MG63 (cell line): ENCODE data around the gene MUC4. TPM values are rescaled to one million over a fixed set of nuclear protein-coding genes. Genes with fewer than 3 reads are reported as not detected.
"Not testable (repeated sequence)": the region's sequence is repeated elsewhere in the genome, so short reads cannot be mapped to it uniquely, and the experiment has no call there.

Experiments used
- DNase-seq: peaks from one replicate; pipeline ENCODE4 v3.0.0-alpha.2; 2020
- H3K27me3 ChIP-seq: fragments of 250-450 bp; sonication (Bioruptor Pico); 2 replicates; pipeline ENCODE4 v1.5.1; 2020; ENCODE audit warnings: mild to moderate bottlenecking, moderate library complexity
- H3K36me3 ChIP-seq: fragments of 250-450 bp; sonication (Bioruptor Pico); 2 replicates; pipeline ENCODE4 v1.5.1; 2020; ENCODE audit warnings: mild to moderate bottlenecking, moderate library complexity
- H3K4me3 ChIP-seq: fragments of 250-450 bp; sonication (Bioruptor Pico); 2 replicates; pipeline ENCODE4 v1.5.1; 2020; ENCODE audit warnings: mild to moderate bottlenecking, moderate library complexity
- H3K9me3 ChIP-seq: fragments of 250-450 bp; sonication (Bioruptor Pico); 2 replicates; pipeline ENCODE4 v1.5.1; 2020; ENCODE audit warnings: mild to moderate bottlenecking, moderate library complexity
- total RNA-seq: library from RNA; depleted of rRNA; stranded (reverse); fragments of >200 nt; shearing (Covaris generic); gene quantifications from 2 replicates; pipeline ENCODE4 v1.2.3, GENCODE V29; 2014; ENCODE audit warnings: low replicate concordance

The MUC4 gene
- total RNA-seq, 1 experiment from 2014 or later: not detected

DNA sequence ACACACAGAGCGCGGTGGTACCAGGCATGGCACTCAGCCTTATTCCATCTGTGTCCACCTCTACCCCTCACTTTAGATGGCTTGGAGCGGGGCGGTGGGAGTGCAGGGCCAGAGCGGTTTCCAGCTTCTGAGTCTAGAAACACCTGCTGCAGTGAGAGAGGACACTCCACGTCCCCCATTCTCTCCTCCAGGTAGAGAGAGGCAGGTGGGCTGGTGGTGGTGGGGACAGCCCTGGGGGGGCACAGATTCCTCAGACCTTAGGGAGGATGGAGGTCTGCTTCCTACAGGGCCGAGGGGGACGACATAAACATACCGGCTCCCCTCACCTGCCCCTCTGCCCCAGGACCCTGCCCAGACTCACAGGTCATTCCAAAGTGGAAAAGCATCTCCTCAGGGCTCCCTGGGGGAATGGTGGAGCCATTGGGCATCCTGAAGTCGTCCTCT is 50.6 kb downstream of the MUC4 start:
- H3K4me3 ChIP-seq: no peak overlapping the region
- DNase-seq: no peak

DNA sequence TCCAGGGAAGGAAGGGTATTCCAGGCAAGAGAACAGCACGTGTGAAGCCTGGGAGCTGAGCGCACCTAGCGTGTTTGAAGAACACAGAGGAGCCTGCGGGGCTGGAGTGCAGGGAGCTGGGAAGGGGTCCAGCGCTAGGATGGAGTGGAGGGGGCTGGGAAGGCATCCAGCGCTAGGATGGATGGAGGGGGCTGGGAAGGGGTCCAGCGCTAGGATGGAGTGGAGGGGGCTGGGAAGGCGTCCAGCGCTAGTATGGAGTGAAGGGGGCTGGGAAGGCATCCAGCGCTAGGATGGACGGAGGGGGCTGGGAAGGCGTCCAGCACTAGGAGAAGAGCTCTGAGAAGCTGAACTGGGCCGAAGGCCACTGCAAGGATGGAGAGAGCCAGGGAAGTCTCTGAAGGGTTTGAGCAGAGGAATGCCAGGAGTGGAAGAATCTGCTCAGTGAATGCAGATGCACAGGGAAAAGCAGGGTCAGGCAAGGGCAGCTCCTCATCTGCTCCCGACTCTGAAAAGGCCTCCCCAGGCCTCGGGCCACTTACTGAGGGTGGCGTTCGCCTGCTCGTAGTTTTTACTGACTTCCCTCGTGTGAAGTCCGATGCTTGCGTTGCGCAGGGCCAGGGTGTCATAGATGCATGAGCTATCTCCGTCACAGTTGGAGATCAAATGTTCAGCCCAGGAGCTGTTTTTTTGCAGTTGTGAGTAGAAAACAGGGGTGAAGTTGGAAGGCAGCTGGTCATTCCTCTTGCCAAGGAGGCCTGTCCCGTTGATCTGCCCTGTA is 51.2 kb downstream of the MUC4 start:
- H3K9me3 ChIP-seq: no peaks in the 10 kb centered on the region
- H3K27me3 ChIP-seq: peaks cover 2% of the 10 kb centered on the region; the same call in 1 of the 2 replicates
- H3K36me3 ChIP-seq: no peaks in the 10 kb centered on the region
- DNase-seq: no peak
- H3K4me3 ChIP-seq: no peak overlapping the region

More for the DNA sequence above, 50.6 kb downstream of the MUC4 start:
- H3K9me3 ChIP-seq: no peaks in the 10 kb centered on the region
- H3K27me3 ChIP-seq: peaks cover 2% of the 10 kb centered on the region; the same call in 1 of the 2 replicates
- no peaks in the 10 kb centered on the region for H3K36me3 ChIP-seq

DNA sequence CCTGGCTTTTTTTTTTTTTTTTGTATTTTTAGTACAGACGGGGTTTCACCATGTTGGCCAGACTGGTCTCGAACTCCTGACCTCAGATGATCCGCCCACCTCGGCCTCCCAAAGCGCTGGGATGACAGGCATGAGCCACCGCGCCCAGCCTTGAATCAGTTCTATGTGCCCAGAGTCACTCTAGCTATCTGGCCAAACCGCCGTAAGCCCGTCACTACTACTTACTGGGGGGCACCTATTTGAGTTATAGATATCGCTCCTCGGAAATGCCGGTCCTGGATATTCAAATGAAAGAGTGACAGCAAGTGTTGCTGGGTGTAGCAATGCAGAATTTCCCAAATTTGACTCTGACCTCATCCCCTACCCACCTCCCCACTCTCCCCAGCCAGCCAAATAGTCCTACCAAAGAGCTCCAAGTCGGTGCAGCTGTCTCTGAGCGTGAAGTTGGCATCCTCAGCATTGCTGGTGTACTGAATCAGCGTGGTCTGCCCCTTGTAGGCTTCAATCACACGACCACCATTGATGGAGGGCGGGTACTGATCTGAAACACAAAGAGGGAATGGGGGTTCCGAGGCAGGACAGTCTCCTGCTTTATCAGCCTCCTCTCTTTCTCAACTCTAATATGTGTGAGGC is 52.9 kb downstream of the MUC4 start:
- DNase-seq: no peak
- Histone ChIP-seq H3K27me3 (peaks cover 2% of the 10 kb centered on the region; the same call in 1 of the 2 replicates), H3K4me3 (no peak overlapping the region), H3K36me3 (no peaks in the 10 kb centered on the region), H3K9me3 (no peaks in the 10 kb centered on the region)

DNA sequence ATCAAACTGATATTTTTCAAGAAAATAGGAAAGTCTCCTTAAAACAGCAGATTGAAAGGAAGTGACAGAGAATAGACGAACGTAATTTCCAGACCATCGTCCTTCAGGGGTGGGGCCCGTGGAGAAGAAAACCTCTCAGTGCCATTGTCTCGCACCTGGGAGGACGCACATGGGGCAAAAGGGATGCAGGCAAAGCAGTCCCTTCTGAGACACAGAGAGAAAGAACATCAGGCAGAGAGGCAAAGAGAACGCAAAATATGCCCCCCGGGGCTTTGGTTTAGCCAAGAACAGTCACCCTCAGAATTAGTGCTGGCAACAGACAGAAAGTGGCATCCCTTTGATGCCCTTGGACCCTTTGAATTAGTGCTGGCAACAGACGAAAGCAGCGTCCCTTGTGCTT is 53.9 kb downstream of the MUC4 start:
- Histone ChIP-seq H3K9me3 (no peaks in the 10 kb centered on the region), H3K4me3 (no peak overlapping the region), H3K27me3 (peaks cover 2% of the 10 kb centered on the region; the same call in 1 of the 2 replicates), H3K36me3 (no peaks in the 10 kb centered on the region)
- DNase-seq: no peak

DNA sequence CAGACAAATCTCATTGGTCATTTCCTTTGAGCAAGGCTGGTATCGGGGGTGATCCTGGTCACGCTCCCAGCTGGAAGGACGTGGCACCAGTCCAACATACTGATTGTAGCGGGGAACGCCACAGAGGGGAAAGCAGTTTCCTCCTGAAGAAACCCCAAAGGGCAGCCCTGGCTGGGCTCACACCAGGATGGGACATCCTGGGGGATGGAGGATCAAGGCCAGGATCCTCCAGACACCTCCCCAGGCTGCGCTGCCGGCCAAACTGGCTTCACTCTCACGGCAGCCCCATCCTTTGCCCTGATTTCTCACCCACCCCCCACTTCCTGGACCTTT is 54.3 kb downstream of the MUC4 start:
- Histone ChIP-seq H3K27me3 (peaks cover 2% of the 10 kb centered on the region; the same call in 1 of the 2 replicates), H3K4me3 (no peak overlapping the region), H3K9me3 (no peaks in the 10 kb centered on the region), H3K36me3 (no peaks in the 10 kb centered on the region)
- no peak for DNase-seq

DNA sequence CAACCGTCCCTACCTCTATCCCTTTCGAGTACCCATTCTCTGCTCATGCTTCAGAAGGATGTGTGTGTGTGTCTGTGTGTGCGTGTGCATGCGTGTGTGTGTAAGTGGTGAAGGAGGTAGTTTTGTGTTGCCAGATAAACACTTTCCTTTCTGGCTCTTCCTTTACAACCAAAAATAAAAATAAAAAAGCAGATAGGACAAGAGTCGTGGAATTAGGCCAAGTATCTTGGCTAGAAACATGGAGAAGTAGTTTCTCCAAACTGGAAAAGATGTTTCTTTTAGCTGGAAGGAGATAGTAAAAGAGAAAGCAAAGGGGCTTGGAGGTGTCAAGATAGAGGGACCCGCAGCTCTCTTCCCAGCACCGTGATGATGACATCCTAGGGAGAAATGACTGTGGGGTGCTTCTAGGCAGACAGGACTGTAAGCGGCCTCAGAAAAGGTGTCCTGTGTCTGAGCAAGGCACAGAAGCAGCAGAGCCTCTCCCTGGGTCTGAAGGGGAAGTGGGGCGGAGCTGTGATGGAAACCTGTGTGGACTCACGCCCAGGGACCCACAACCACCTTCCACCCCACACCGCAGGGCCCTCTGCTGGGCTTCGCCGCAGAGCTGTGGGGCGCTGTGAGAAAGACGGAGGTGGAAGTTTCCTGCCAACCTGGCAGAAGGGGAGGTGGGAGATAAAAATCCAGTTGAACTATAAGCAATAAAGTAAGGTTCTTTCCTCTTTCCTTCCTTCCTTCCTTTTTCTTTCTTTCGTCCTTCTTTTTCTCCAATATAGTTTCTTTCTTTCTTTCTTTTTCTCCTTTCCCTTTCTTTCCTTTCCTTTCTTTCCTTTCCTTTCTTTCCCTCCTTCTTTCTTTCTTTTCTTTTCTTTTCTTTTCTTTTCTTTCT is 55.7 kb downstream of the MUC4 start:
- H3K4me3 ChIP-seq: no peak overlapping the region

DNA sequence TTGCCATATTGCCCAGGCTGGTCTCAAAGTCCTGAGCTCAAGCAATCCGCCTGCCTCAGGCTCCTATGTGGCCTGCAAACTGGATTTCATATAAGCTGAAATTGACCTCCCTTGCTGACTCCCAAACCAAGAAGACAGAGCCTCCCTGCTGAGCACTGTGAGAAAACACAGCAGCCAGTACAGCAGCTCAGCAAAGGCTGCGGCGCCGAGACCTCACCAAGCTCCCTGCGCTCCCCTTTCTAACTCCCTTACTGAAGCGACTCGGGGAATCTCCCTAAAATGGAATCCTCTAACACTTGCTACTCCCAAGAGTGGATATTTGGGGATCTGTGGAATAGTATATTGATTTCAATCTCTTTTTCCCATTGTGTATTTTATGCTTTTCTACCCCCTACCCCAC is 56.3 kb downstream of the MUC4 start:
- H3K36me3 ChIP-seq: no peaks in the 10 kb centered on the region
- H3K9me3 ChIP-seq: no peaks in the 10 kb centered on the region
- H3K27me3 ChIP-seq: peaks cover 2% of the 10 kb centered on the region; the same call in 1 of the 2 replicates
- no peak for DNase-seq
- no peak overlapping the region for H3K4me3 ChIP-seq

More for the DNA sequence above, 55.7 kb downstream of the MUC4 start:
- H3K9me3 ChIP-seq: no peaks in the 10 kb centered on the region
- no peaks in the 10 kb centered on the region for H3K36me3 ChIP-seq
- H3K27me3 ChIP-seq: peaks cover 2% of the 10 kb centered on the region; the same call in 1 of the 2 replicates
- DNase-seq: no peak

DNA sequence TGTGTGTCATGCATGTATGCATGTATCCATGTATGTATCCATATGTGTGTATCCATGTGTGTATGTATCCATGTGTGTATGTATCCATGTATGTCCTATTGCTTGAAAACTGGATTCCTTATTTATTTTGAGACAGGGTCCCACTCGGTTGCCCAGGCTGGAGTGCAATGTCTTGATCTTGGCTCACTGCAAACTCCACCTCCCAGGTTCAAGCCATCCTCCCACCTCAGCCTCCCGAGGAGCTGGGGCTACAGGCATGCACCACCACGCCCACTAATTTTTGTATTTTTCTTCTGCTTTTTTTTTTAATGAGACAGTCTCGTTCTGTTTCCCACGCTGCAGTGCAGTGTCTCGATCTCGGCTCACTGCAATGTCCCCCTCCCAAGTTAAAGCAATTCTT is 56.8 kb downstream of the MUC4 start:
- Histone ChIP-seq H3K27me3 (peaks cover 2% of the 10 kb centered on the region; the same call in 1 of the 2 replicates), H3K4me3 (no peak overlapping the region), H3K36me3 (no peaks in the 10 kb centered on the region), H3K9me3 (no peaks in the 10 kb centered on the region)
- DNase-seq: no peak

DNA sequence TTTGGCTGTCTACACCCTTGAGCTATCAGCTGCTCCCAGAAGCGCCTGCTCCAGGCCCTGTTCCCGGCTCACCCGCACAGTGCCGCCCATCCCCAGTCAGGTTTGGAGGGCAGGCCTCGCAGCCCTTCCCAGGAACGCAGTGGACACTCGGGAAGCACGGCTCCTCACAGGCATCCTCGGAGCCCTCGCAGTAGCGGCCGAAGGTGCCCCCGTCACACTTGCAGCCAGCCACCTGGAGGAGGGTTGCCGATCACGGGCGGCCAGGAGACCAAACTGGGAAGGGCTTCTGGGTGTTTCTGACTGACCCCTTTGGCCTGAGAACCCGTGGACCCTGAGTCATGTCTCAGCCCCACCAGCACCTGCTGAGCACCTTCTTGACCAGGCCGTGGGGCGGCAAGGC is 57.6 kb downstream of the MUC4 start:
- H3K4me3 ChIP-seq: no peak overlapping the region
- peaks cover 2% of the 10 kb centered on the region; the same call in 1 of the 2 replicates for H3K27me3 ChIP-seq
- no peaks in the 10 kb centered on the region for H3K36me3 ChIP-seq
- DNase-seq: no peak
- H3K9me3 ChIP-seq: no peaks in the 10 kb centered on the region

DNA sequence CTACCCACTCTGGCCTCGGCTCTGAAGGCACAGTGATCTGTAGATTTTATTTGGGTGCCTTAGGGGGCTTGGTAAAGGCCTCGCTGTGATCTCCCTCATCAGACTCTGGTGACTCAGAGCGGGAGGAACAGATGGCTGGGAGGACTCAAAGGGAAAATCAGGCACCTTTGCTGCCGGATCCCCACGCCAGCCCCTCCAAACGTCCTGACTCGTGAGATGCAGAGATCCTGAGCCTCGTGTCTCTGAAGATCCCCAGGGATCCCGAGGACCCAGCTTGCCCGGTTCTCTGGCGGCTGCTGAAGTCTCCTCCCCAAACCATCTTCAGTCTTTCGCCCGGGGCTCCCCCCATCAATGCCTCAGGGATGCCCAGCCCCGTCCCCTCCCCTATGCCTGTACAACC is 58.1 kb downstream of the MUC4 start:
- Histone ChIP-seq H3K27me3 (peaks cover 2% of the 10 kb centered on the region; the same call in 1 of the 2 replicates), H3K36me3 (no peaks in the 10 kb centered on the region), H3K9me3 (no peaks in the 10 kb centered on the region), H3K4me3 (no peak overlapping the region)
- no peak for DNase-seq

DNA sequence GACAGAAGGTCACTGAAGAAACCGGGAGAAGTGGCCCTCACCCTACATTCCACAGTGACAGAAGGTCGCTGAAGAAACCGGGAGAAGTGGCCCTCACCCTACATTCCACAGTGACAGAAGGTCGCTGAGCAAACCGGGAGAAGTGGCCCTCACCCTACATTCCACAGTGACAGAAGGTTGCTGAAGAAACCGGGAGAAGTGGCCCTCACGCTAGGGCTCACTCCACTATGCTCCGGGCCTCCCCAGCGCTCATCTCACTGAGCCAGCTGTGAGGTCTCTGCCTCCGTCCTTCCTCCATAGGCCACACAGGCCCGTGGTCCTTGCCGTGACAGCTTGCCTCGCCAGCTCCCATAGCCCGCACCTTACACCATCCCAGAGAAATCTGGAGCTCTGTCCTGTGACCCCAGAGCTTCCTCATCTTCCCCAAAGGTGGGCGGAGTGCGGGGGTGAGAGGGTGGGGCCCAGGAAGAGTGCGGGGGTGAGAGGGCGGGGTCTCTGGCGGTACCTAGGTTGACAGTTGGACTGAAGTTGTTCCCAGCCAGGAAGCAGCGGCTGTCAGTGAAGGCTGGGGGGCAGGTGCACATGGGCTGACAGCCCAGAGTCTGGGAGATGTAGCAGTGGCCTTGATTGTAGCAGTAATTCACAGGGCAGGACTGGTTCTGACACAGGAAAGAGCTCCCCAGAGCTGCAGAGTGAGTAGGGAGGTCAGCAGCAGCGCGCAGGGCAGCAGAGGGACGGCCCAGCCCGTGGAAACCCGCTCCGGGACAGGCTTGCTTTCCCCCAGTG is 59.0 kb downstream of the MUC4 start:
- Histone ChIP-seq H3K27me3 (peaks cover 2% of the 10 kb centered on the region; the same call in 1 of the 2 replicates), H3K4me3 (no peak overlapping the region), H3K36me3 (no peaks in the 10 kb centered on the region), H3K9me3 (no peaks in the 10 kb centered on the region)
- DNase-seq: no peak

DNA sequence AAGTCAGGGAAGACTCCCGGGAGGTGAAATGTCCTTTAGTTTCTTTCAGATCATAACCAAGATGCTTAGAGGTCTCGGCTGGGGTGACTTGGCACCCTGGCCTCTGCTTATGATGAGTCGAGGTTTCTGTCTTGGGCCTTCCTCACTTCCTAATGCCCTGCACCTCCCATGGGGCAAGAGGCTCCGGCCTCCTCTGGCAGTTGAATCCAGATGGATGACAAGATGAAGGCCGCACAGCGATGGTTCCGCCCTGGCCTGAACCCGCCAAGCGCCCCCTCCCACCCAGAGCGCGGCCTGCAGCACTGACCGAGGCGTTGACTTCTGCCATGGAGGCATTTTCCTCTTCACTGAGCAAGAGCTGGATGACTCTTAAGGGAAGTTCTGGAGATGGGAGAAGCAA is 59.7 kb downstream of the MUC4 start:
- no peak overlapping the region for H3K4me3 ChIP-seq
- no peaks in the 10 kb centered on the region for H3K36me3 ChIP-seq
- no peaks in the 10 kb centered on the region for H3K9me3 ChIP-seq
- H3K27me3 ChIP-seq: peaks cover 7% of the 10 kb centered on the region; the same call in 1 of the 2 replicates
- no peak for DNase-seq

DNA sequence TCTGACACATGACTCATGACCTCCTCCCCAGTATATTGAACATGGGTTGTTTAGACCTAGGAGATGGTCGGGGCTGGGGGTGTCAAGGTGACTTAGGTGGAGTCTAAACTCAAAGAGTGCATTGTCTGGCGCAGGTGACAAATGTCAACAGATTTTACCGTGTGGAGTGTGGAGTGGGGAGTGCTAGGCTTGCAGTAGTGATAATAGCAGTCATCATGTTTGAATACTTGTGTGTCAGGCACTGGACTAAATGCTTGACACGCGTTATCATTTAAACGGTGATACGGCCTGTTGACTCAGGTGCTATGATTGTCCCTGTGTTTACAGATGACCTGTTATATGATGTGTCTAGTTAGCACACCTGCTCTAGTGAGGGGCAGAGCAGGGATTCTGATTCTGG is 60.2 kb downstream of the MUC4 start:
- no peak for DNase-seq
- H3K9me3 ChIP-seq: no peaks in the 10 kb centered on the region
- no peak overlapping the region for H3K4me3 ChIP-seq
- no peaks in the 10 kb centered on the region for H3K36me3 ChIP-seq
- H3K27me3 ChIP-seq: peaks cover 7% of the 10 kb centered on the region; the same call in 1 of the 2 replicates

DNA sequence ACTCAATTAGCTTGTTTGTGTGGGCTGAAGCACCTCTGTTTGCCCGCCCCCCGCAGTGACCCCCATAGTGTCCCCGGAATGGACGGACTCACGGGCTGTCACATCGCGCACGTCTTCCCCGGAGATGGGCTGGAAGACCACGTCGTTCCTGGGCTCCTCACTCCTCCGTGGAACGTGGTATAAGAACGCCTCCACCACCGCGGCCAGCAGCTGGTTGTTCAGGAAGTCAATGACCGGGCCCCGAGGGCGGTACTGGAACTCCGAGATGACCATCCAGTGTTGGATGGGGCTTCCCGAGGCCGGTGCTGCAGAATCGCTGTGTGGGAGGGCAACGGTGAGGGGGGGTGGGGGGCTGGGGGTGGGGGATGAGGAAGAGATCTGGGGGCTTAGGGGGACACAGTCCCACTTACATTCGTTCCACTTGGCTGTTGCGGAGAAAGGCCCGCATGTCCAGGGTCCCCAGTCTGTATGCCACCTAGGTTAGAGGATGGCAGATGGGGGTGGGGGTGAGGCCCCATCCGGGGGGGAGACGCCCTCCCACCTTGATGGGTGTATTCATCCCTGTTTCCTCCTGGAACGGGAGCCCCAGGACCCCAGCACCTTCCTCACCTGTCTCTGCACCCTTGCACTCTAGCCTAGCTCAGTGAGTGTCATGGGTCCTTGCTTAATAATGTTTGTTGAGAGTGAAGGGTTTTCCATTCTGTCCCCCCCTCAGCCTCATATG is 60.8 kb downstream of the MUC4 start:
- H3K27me3 ChIP-seq: peaks cover 8% of the 10 kb centered on the region; the same call in 1 of the 2 replicates
- no peaks in the 10 kb centered on the region for H3K9me3 ChIP-seq
- no peak for DNase-seq
- no peak overlapping the region for H3K4me3 ChIP-seq
- no peaks in the 10 kb centered on the region for H3K36me3 ChIP-seq

DNA sequence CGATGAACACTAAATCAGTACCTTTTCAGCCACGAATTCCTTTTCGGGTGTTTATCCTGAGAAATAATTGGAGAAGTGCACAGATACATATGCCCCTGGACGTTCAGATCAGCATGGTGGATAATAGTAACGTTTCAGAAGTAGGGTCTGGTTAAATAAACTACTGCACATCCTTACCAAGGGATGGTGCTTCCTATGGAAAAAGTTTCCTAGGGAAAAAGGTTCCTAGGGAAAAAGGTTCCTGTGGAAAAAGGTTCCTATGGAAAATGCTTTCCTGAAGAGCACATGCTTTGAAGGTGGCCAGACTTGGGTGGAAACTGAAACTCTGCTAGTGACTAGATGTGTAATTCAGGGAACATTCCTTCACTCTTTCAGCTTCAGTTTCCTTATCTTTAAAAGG is 62.6 kb downstream of the MUC4 start:
- not testable (repeated sequence) for H3K9me3 ChIP-seq, H3K36me3 ChIP-seq, DNase-seq, H3K4me3 ChIP-seq
- H3K27me3 ChIP-seq: peaks cover 21% of the 10 kb centered on the region

DNA sequence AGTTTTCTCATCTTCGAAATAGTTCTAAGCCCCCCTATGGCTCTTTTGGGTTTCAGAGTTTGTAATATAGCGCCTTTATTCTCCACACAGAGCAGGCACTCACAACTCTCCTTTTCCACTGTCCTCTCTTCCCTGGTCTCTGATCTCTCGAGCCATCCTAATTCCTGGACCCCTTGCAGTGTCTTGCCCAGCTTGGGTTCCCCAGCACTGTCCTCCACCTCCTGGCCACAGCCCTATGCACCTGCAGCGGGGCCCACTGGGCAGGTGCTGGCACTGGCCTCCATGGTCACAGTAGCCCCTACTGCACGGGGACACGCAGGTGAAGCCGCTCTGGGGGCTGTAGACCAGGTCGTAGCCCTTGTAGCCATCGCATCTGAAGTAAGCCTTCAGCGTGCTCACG is 63.1 kb downstream of the MUC4 start:
- H3K36me3 ChIP-seq: no peaks in the 10 kb centered on the region
- no peak overlapping the region for H3K4me3 ChIP-seq
- no peak for DNase-seq
- H3K27me3 ChIP-seq: peaks cover 22% of the 10 kb centered on the region
- H3K9me3 ChIP-seq: no peaks in the 10 kb centered on the region
